MM.1S (cell line): Measurements from ENCODE around the gene SRRM1.

Experiments
- DNase-seq: peaks from one replicate; pipeline ENCODE4 v3.0.0-alpha.2; 2015
- H2AFZ ChIP-seq: fragments of 300-600 bp; sonication (generic); 2 replicates; pipeline ENCODE4 v1.6.0; 2016; ENCODE audit warnings: antibody characterized with exemption, low read length
- H3F3A ChIP-seq: fragments of 300-600 bp; sonication (generic); 2 replicates; pipeline ENCODE4 v1.6.1; 2016; ENCODE audit warnings: mild to moderate bottlenecking, antibody characterized with exemption, low read length, moderate library complexity, mixed read lengths; ENCODE audit not compliant: insufficient read depth
- H3K27ac ChIP-seq: fragments of 300-600 bp; sonication (generic); 2 replicates; pipeline ENCODE4 v1.5.1; 2016; ENCODE audit warnings: mild to moderate bottlenecking, low read length
- H3K27me3 ChIP-seq: fragments of 300-600 bp; sonication (generic); replicated peaks from 2 replicates; pipeline ENCODE4 v1.6.0; 2016; ENCODE audit warnings: low read length; ENCODE audit not compliant: insufficient read depth
- H3K36me3 ChIP-seq: fragments of 300-600 bp; sonication (generic); replicated peaks from 2 replicates; pipeline ENCODE4 v1.6.1; 2016; ENCODE audit warnings: mild to moderate bottlenecking, low read length, mixed read lengths; ENCODE audit not compliant: insufficient read depth
- H3K4me1 ChIP-seq: fragments of 300-600 bp; sonication (generic); 2 replicates; pipeline ENCODE4 v1.6.1; 2016; ENCODE audit warnings: low read length, mixed read lengths
- H3K4me2 ChIP-seq: fragments of 300-600 bp; sonication (generic); 2 replicates; pipeline ENCODE4 v1.6.0; 2016; ENCODE audit warnings: low read depth, low read length
- H3K4me3 ChIP-seq: fragments of 300-600 bp; sonication (generic); 2 replicates; pipeline ENCODE4 v1.5.1; 2016; ENCODE audit warnings: low read length, mixed read lengths
- H3K79me2 ChIP-seq: fragments of 300-600 bp; sonication (generic); 2 replicates; pipeline ENCODE4 v1.6.1; 2016; ENCODE audit warnings: mixed run types, low read length, mixed read lengths
- H3K9ac ChIP-seq: fragments of 300-600 bp; sonication (generic); 2 replicates; pipeline ENCODE4 v1.6.1; 2016; ENCODE audit warnings: low read length, mixed read lengths
- H3K9me2 ChIP-seq: fragments of 300-600 bp; sonication (generic); replicated peaks from 2 replicates; pipeline ENCODE4 v1.6.1; 2016; ENCODE audit warnings: mild to moderate bottlenecking, low read length, mixed read lengths; ENCODE audit not compliant: insufficient read depth
- H3K9me3 ChIP-seq: fragments of 300-600 bp; sonication (generic); replicated peaks from 2 replicates; pipeline ENCODE4 v1.6.1; 2016; ENCODE audit warnings: mild to moderate bottlenecking, low read length, mixed read lengths; ENCODE audit not compliant: insufficient read depth
- H4K20me1 ChIP-seq: fragments of 300-600 bp; sonication (generic); 2 replicates; pipeline ENCODE4 v1.6.1; 2016; ENCODE audit warnings: mild to moderate bottlenecking, low read length, moderate library complexity, mixed read lengths; ENCODE audit not compliant: insufficient read depth
- CTCF ChIP-seq: fragments of 300-600 bp; sonication (generic); IDR thresholded peaks from 2 replicates; pipeline ENCODE4 v1.5.1; 2016; ENCODE audit warnings: antibody characterized with exemption, low read length, mixed read lengths
- EZH2 ChIP-seq: fragments of 300-600 bp; sonication (generic); optimal IDR thresholded peaks from 2 replicates; pipeline ENCODE3; 2017; ENCODE audit warnings: low read depth, mild to moderate bottlenecking, antibody characterized with exemption, low read length, mixed read lengths
- EZH2phosphoT487 ChIP-seq: fragments of 300-600 bp; sonication (generic); IDR thresholded peaks from 2 replicates; pipeline ENCODE4 v1.6.1; 2018; ENCODE audit warnings: antibody characterized with exemption, low read length

SRRM1 gene

GRCh38 chr1:24622218-24622617, 20.9 kb upstream of the SRRM1 start:
- no peaks in the 10 kb centered on the region for H3K27me3 ChIP-seq
- no peak overlapping the region for H3K4me2 ChIP-seq
- no peak overlapping the region for H3K27ac ChIP-seq
- no peaks in the 10 kb centered on the region for H3K9me3 ChIP-seq
- TF ChIP-seq EZH2 (no peak), EZH2phosphoT487 (no peak), CTCF (no peak)
- no peak overlapping the region for H3K4me3 ChIP-seq
- H3K79me2 ChIP-seq, result no peaks in the 10 kb centered on the region
- no peaks in the 10 kb centered on the region for H3F3A ChIP-seq
- no peaks in the 10 kb centered on the region for H3K4me1 ChIP-seq
- H3K9ac ChIP-seq, result no peak overlapping the region
- no peaks in the 10 kb centered on the region for H3K9me2 ChIP-seq
- no peak for DNase-seq
- no peak overlapping the region for H2AFZ ChIP-seq
- no peaks in the 10 kb centered on the region for H3K36me3 ChIP-seq
- no peaks in the 10 kb centered on the region for H4K20me1 ChIP-seq

GRCh38 chr1:24632832-24633175, 10.3 kb upstream of the SRRM1 start:
- Histone ChIP-seq H3K9ac (no peak overlapping the region), H2AFZ (no peak overlapping the region), H3K4me1 (no peaks in the 10 kb centered on the region), H3K9me2 (no peaks in the 10 kb centered on the region), H4K20me1 (no peaks in the 10 kb centered on the region), H3K4me3 (no peak overlapping the region), H3F3A (no peaks in the 10 kb centered on the region), H3K9me3 (no peaks in the 10 kb centered on the region), H3K27ac (no peak overlapping the region), H3K27me3 (no peaks in the 10 kb centered on the region), H3K79me2 (no peaks in the 10 kb centered on the region), H3K36me3 (no peaks in the 10 kb centered on the region), H3K4me2 (no peak overlapping the region)
- no peak for DNase-seq
- no peak for TF ChIP-seq CTCF
- no peak for TF ChIP-seq EZH2
- no peak for TF ChIP-seq EZH2phosphoT487

DNA sequence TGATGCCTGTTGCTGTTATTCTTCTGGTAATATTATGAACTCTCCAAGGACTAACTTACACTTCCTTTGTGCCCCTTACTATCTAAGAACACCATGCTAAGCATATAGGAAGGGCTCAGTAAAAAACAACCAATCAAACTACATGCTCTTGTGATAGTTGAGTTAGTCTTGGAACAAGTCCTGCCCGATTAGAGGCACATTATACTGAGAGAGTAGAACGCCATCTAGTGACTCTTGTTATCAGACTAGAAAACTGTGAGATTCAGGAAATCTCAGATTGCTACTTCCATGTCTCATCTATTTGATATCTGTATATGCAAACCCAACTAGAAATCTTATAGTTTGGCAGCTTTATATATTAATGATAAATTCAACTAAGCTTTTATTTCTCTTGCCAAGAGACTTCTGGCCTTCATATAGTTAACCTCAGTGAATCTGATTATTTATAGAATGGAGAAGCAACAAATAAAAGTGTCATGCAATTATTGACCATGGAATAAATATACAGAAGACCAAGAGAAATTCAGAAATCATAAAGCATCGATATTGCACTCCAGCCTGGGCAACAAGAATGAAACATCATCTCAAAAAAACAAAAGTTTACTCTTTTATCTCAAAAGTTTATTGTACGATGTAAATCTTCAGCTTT, 7.8 kb upstream of the SRRM1 start:
- H3K9me3 ChIP-seq, result no peaks in the 10 kb centered on the region
- H3K4me1 ChIP-seq, result peaks cover 7% of the 10 kb centered on the region; the same call in 1 of the 2 replicates
- no peaks in the 10 kb centered on the region for H4K20me1 ChIP-seq
- H2AFZ ChIP-seq, result no peak overlapping the region
- TF ChIP-seq CTCF, result peak; percentile 71
- TF ChIP-seq EZH2phosphoT487, result no peak
- DNase-seq, result peak; percentile 76
- no peak overlapping the region for H3K9ac ChIP-seq
- no peak overlapping the region for H3K27ac ChIP-seq
- no peaks in the 10 kb centered on the region for H3K36me3 ChIP-seq
- no peaks in the 10 kb centered on the region for H3K9me2 ChIP-seq
- H3K4me2 ChIP-seq, result no peak overlapping the region
- no peaks in the 10 kb centered on the region for H3K27me3 ChIP-seq
- H3K4me3 ChIP-seq, result no peak overlapping the region
- no peaks in the 10 kb centered on the region for H3K79me2 ChIP-seq
- H3F3A ChIP-seq, result no peaks in the 10 kb centered on the region
